Measurements from ENCODE around the gene KCNIP3.
"Not testable (repeated sequence)": the region's sequence is repeated elsewhere in the genome, so short reads cannot be mapped to it uniquely, and the experiment has no call there.

The KCNIP3 gene

GRCh38 chr2:95372216-95372829, 75.2 kb downstream of the KCNIP3 start:
- no peak for DNase-seq

- no peak for DNase-seq
These were observed 75.7 kb downstream of the KCNIP3 start for GRCh38 chr2:95372845-95373244.

GRCh38 chr2:95374029-95374428, 76.9 kb downstream of the KCNIP3 start:
- DNase-seq, result no peak

- no peak for DNase-seq
These were observed 77.3 kb downstream of the KCNIP3 start for GRCh38 chr2:95374451-95374920.

GRCh38 chr2:95374921-95375471, 77.8 kb downstream of the KCNIP3 start:
- DNase-seq, result no peak

- DNase-seq, result no peak
These were observed 78.5 kb downstream of the KCNIP3 start for GRCh38 chr2:95375532-95376150.

GRCh38 chr2:95376311-95377215, 79.4 kb downstream of the KCNIP3 start:
- DNase-seq, result no peak

- no peak for DNase-seq
These were observed 80.3 kb downstream of the KCNIP3 start for GRCh38 chr2:95377216-95378123.

- DNase-seq, result not testable (repeated sequence)
These were observed 81.1 kb downstream of the KCNIP3 start for GRCh38 chr2:95378281-95378680.

GRCh38 chr2:95379371-95379831, 82.3 kb downstream of the KCNIP3 start:
- no peak for DNase-seq

GRCh38 chr2:95380280-95380679, 83.1 kb downstream of the KCNIP3 start:
- no peak for DNase-seq

- no peak for DNase-seq
These were observed 83.6 kb downstream of the KCNIP3 start for GRCh38 chr2:95380731-95381130.

- DNase-seq, result no peak
These were observed 84.4 kb downstream of the KCNIP3 start for GRCh38 chr2:95381212-95382191.

- no peak for DNase-seq
These were observed 85.0 kb downstream of the KCNIP3 start for GRCh38 chr2:95382192-95382591.

GRCh38 chr2:95382686-95383634, 85.8 kb downstream of the KCNIP3 start:
- no peak for DNase-seq

GRCh38 chr2:95383635-95384027, 86.5 kb downstream of the KCNIP3 start:
- DNase-seq, result no peak

GRCh38 chr2:95384854-95385569, 87.9 kb downstream of the KCNIP3 start:
- DNase-seq, result no peak

GRCh38 chr2:95385570-95385984, 88.4 kb downstream of the KCNIP3 start:
- no peak for DNase-seq

GRCh38 chr2:95386031-95386430, 88.9 kb downstream of the KCNIP3 start:
- no peak for DNase-seq

Measured in cortex of kidney (tissue), 1 donor.